Stimulated activated CD4-positive, alpha-beta T cell treated with anti-CD3 and anti-CD28 coated beads, Interleukin-4, amount 100 ng/mL, for 48 hours (primary cell): Measurements from ENCODE around the gene NUB1.

Experiments used
- DNase-seq, 2 donors: peaks; one replicate each; pipeline ENCODE4 v3.0.0-alpha.2; 2020; ENCODE audit warnings: low read depth in 2 of 2

Gene NUB1

GRCh38 chr7:151312831-151313809, 28.5 kb upstream of the NUB1 start:
- DNase-seq = no peak

GRCh38 chr7:151313857-151314256, 27.8 kb upstream of the NUB1 start:
- DNase-seq = no peak

GRCh38 chr7:151314401-151314800, 27.2 kb upstream of the NUB1 start:
- DNase-seq = no peak

GRCh38 chr7:151315038-151315655, 26.5 kb upstream of the NUB1 start:
- DNase-seq = peak; percentile 64 to 67

- DNase-seq = no peak
These were observed 24.7 kb upstream of the NUB1 start for GRCh38 chr7:151316896-151317295.

GRCh38 chr7:151317936-151318335, 23.7 kb upstream of the NUB1 start:
- DNase-seq = no peak

GRCh38 chr7:151319189-151319588, 22.4 kb upstream of the NUB1 start:
- DNase-seq = no peak

GRCh38 chr7:151320263-151320845, 21.3 kb upstream of the NUB1 start:
- no peak for DNase-seq

GRCh38 chr7:151321341-151321740, 20.3 kb upstream of the NUB1 start:
- DNase-seq = no peak

- DNase-seq = no peak
These were observed 18.7 kb upstream of the NUB1 start for GRCh38 chr7:151322906-151323305.

GRCh38 chr7:151327022-151327421, 14.6 kb upstream of the NUB1 start:
- DNase-seq = no peak

- no peak for DNase-seq
These were observed 14.0 kb upstream of the NUB1 start for GRCh38 chr7:151327659-151328058.

- no peak for DNase-seq
These were observed 11.4 kb upstream of the NUB1 start for GRCh38 chr7:151330181-151330580.

GRCh38 chr7:151330661-151331060, 11.0 kb upstream of the NUB1 start:
- no peak for DNase-seq

- no peak for DNase-seq
These were observed 7.0 kb upstream of the NUB1 start for GRCh38 chr7:151334628-151335027.

GRCh38 chr7:151336027-151336708, 5.4 kb upstream of the NUB1 start:
- DNase-seq = no peak

- no peak for DNase-seq
These were observed 4.3 kb upstream of the NUB1 start for GRCh38 chr7:151337346-151337745.

GRCh38 chr7:151338809-151339208, 2.8 kb upstream of the NUB1 start:
- DNase-seq = no peak

- no peak for DNase-seq
These were observed 1.8 kb upstream of the NUB1 start for GRCh38 chr7:151339651-151340382.

GRCh38 chr7:151340794-151341356, 737 bp upstream of the NUB1 start:
- no peak for DNase-seq

- no peak for DNase-seq
These were observed 562 bp downstream of the NUB1 start for GRCh38 chr7:151342102-151342646.
